Measurements from ENCODE around the gene RC3H1. TPM values are rescaled to one million over a fixed set of nuclear protein-coding genes. Genes with fewer than 3 reads are reported as not detected.

The RC3H1 gene
- total RNA-seq, 2 donors from 2014 or later, result 43.5 to 51.9 TPM

- no peaks in the 10 kb centered on the region for H3K4me1 Mint-ChIP-seq
- no peak for DNase-seq
Measured at GRCh38 chr1:173916667-173917066, 105.5 kb downstream of the RC3H1 start.

GRCh38 chr1:173915596-173915995 lies 106.6 kb downstream of the RC3H1 start:
- H3K9ac ChIP-seq (ENCODE audit: extremely low read depth, low read length, poor library complexity, severe bottlenecking), result no peak overlapping the region
- no peaks in the 10 kb centered on the region for H3K27me3 Mint-ChIP-seq (ENCODE audit: insufficient read depth)
- H3K4me1 ChIP-seq (ENCODE audit: control insufficient read depth, insufficient read depth, low read length), result no peaks in the 10 kb centered on the region
- no peak overlapping the region for H3K27ac Mint-ChIP-seq
- no peaks in the 10 kb centered on the region for H3K9me3 ChIP-seq (ENCODE audit: control insufficient read depth, low read length)
- H3K9me3 Mint-ChIP-seq, result no peaks in the 10 kb centered on the region
- H3K27ac ChIP-seq (ENCODE audit: low read depth, low read length), result no peak overlapping the region
- no peak overlapping the region for H3K4me3 Mint-ChIP-seq
- H3K4me3 ChIP-seq (ENCODE audit: low read length), result no peak overlapping the region
- no peaks in the 10 kb centered on the region for H3K36me3 Mint-ChIP-seq (ENCODE audit: low read depth)
- H3K27me3 ChIP-seq (ENCODE audit: control insufficient read depth, insufficient read depth, low read length, poor library complexity, severe bottlenecking), result no peaks in the 10 kb centered on the region
- no peaks in the 10 kb centered on the region for H3K4me1 Mint-ChIP-seq
- no peak for TF ChIP-seq CTCF (conservative IDR thresholded peaks at IDR 0.05)
- no peaks in the 10 kb centered on the region for H3K36me3 ChIP-seq (ENCODE audit: control insufficient read depth, insufficient read depth, low read length)
- DNase-seq, result no peak
- WGBS, 2 experiments (ENCODE audit: insufficient coverage in 1 of 2, insufficient read length in 1 of 2), result 88 to 90% methylated on average over 2 of the region's 2 CpGs

More at GRCh38 chr1:173916667-173917066, 105.5 kb downstream of the RC3H1 start:
- 89 to 90% methylated on average over 1 to 4 of the region's 4 CpGs for WGBS, 2 experiments (ENCODE audit: insufficient coverage in 1 of 2, insufficient read length in 1 of 2)
- no peak overlapping the region for H3K4me3 Mint-ChIP-seq
- H3K27ac ChIP-seq (ENCODE audit: low read depth, low read length), result no peak overlapping the region
- H3K9me3 Mint-ChIP-seq, result no peaks in the 10 kb centered on the region
- no peaks in the 10 kb centered on the region for H3K36me3 ChIP-seq (ENCODE audit: control insufficient read depth, insufficient read depth, low read length)
- no peaks in the 10 kb centered on the region for H3K36me3 Mint-ChIP-seq (ENCODE audit: low read depth)
- H3K27ac Mint-ChIP-seq, result no peak overlapping the region
- no peaks in the 10 kb centered on the region for H3K27me3 Mint-ChIP-seq (ENCODE audit: insufficient read depth)
- H3K4me3 ChIP-seq (ENCODE audit: low read length), result no peak overlapping the region
- H3K9ac ChIP-seq (ENCODE audit: extremely low read depth, low read length, poor library complexity, severe bottlenecking), result no peak overlapping the region
- no peaks in the 10 kb centered on the region for H3K9me3 ChIP-seq (ENCODE audit: control insufficient read depth, low read length)
- no peaks in the 10 kb centered on the region for H3K4me1 ChIP-seq (ENCODE audit: control insufficient read depth, insufficient read depth, low read length)
- TF ChIP-seq CTCF (conservative IDR thresholded peaks at IDR 0.05), result no peak
- H3K27me3 ChIP-seq (ENCODE audit: control insufficient read depth, insufficient read depth, low read length, poor library complexity, severe bottlenecking), result no peaks in the 10 kb centered on the region

GRCh38 chr1:173914366-173914871 lies 107.7 kb downstream of the RC3H1 start:
- Mint-ChIP-seq H3K27ac (no peak overlapping the region), H3K9me3 (no peaks in the 10 kb centered on the region), H3K36me3 (ENCODE audit: low read depth) (peaks cover 4% of the 10 kb centered on the region), H3K4me3 (no peak overlapping the region), H3K27me3 (ENCODE audit: insufficient read depth) (no peaks in the 10 kb centered on the region), H3K4me1 (no peaks in the 10 kb centered on the region)
- Histone ChIP-seq H3K9ac (ENCODE audit: extremely low read depth, low read length, poor library complexity, severe bottlenecking) (no peak overlapping the region), H3K36me3 (ENCODE audit: control insufficient read depth, insufficient read depth, low read length) (no peaks in the 10 kb centered on the region), H3K4me3 (ENCODE audit: low read length) (no peak overlapping the region), H3K27me3 (ENCODE audit: control insufficient read depth, insufficient read depth, low read length, poor library complexity, severe bottlenecking) (no peaks in the 10 kb centered on the region), H3K9me3 (ENCODE audit: control insufficient read depth, low read length) (no peaks in the 10 kb centered on the region), H3K4me1 (ENCODE audit: control insufficient read depth, insufficient read depth, low read length) (no peaks in the 10 kb centered on the region), H3K27ac (ENCODE audit: low read depth, low read length) (no peak overlapping the region)
- DNase-seq, result peak; percentile 80
- TF ChIP-seq CTCF (conservative IDR thresholded peaks at IDR 0.05), result peak; percentile 92
- WGBS, 2 experiments (ENCODE audit: insufficient coverage in 1 of 2, insufficient read length in 1 of 2), result 83 to 84% methylated on average over 13 of the region's 13 CpGs
